GM21723 (cell line): ENCODE results near the gene WNK2.

Experiments used
- ATAC-seq: cut with Tn5 transposase; IDR thresholded peaks from one replicate; pipeline ENCODE4 v1.9.1; 2021; ENCODE audit warnings: mild to moderate bottlenecking, moderate library complexity; ENCODE audit not compliant: unreplicated experiment

WNK2 gene

DNA sequence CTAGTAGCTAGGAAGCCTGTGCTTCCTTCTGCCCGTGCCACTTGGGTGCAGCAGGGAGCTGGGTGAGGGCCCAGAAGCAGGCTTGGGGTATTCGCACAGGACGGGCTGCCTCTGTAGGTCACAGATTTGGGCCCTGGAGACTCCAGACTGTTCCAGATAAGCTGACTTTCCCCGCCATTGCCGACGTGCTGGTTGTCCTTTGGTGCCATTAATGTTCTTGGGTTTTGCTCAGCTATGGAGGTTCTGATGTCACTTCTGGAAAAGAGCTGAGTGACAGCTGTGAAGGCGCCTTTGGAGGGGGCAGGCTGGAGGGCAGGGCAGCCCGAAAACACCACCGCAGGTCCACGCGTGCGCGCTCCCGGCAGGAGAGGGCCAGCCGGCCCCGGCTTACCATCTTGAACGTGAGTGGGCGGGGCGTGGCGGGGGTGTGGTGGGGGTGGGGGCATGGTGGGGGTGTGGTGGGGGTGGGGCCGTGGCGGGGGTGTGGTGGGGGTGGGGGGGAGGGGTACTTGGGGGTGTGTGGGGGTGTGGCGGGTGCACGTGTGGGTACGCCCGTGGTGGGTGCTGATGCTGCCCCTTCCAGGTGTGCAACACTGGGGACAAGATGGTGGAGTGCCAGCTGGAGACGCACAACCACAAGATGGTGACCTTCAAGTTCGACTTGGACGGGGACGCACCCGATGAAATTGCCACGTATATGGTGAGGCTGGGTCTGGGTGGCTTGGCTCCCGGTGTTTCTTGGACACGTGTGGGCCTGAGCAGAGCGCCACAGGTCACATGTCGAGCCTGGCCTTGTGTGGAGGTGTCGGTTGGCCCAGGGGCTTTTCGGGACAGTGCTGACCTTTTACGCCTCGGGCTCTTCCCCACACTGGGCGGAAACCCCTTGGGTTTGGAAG is 79.6 kb downstream of the WNK2 start:
- no peak for ATAC-seq

DNA sequence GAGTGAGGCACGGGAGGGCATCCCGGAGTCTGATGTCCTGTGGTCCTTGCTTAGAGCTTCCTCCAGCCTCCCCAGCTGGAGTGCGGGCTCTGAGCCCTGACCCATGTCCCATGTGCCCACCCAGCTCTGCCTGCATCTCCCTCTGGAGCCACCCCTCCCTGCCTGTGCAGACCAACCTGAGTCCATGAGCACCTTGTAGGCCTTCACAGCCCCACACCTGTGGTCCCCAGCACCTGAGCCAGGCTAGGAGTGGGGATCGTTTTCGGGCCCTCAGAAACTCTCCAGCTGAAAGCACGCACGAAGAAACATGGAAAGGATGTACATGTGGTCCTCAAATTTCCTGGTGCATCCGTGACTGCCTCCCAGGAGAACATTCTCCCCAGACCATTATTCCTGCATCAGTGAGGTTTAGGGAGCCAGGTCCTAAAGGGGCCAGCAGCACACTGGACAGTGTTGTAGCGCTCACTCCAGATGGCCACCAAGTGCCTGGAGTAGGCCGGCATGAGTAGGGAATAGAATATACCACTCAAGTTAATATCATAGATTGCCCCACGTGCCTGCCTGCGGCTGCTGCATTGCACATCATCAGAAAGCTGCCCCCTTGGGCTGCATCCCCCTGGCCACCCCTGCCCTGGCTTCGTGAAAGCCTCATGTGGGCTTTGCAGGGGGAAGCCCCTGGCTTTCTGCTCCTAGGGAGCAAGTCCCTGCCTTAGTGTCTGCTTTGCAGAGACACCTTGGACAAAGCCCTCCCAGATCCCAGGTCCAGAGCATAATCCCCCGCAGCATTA is 80.6 kb downstream of the WNK2 start:
- no peak for ATAC-seq

DNA sequence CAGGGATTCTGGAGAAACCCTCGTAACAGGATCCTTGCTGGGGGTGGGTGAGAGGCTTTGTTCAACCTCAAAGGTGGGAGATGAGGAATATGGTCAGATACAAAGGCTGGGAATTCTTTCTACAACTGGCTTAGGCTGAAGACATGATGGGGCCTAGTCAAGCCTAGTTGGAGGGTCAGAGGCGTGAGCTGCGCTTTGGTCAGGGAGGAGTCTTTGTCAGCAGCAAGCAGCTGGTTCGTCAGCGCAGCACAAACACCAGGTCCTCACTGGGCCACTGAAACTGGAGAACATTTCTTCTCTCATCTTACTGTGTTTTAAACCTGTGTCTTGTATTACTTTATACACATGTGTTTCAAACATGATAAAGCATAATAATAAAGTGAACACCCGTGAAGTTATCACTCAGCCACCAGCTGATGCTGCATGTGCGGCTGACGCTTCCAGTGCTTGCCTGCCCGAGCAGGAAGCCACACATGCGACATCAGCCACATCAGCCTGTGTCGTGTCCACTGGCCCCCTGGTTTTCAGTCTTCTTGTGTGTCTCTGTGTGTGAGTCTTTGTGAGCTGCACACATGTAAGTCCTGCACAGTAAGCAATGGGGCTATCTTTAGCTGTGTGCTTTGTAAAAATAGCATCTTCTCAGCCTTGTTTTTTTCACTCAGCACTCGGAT is 81.5 kb downstream of the WNK2 start:
- no peak for ATAC-seq

GRCh38 chr9:93265972-93266371 is 82.0 kb downstream of the WNK2 start:
- no peak for ATAC-seq

DNA sequence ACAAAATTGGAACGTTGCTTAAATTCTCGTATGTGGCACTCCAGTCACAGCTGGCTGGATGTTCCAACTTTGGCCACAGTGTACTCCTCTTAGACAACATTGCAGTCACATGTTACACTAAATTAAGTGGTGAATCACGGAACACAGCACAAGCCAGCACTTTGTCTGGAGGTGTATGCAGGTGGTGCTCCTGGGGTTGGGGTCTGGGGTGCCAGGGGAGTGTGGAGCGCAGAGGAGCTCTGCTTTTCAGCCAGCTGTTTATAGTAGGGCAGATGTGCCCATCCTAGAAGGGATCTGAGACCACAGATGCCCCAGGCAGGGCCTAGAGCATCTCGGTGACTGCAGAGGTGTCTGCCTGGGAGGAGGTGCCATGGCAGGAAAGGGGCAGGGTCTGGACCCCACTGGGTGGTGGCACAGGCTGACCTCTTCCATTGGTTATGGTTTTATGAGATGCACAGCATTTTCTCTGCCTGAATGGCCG is 82.6 kb downstream of the WNK2 start:
- ATAC-seq = no peak

DNA sequence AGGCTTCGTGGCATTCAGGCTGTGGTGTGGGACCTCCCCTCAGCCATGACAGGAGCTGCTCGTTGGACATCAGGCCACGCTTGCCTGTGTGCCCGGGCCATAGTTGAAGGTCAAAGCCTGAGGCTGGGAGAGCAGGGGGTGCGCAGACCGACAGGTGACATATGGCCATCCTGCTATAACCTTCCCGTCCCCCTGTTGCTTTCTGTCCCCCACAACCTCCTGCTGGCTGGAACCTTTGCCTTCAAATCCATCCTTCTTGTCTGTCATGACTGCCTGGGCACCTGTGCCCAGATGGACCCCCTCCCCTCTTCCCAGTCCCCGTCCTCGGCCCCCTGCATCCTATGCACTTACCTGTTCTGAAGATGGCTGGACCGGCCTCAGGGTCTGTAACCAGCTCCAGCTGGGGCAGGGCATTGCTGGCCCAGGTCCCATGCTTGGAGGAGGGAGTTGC is 83.2 kb downstream of the WNK2 start:
- no peak for ATAC-seq

DNA sequence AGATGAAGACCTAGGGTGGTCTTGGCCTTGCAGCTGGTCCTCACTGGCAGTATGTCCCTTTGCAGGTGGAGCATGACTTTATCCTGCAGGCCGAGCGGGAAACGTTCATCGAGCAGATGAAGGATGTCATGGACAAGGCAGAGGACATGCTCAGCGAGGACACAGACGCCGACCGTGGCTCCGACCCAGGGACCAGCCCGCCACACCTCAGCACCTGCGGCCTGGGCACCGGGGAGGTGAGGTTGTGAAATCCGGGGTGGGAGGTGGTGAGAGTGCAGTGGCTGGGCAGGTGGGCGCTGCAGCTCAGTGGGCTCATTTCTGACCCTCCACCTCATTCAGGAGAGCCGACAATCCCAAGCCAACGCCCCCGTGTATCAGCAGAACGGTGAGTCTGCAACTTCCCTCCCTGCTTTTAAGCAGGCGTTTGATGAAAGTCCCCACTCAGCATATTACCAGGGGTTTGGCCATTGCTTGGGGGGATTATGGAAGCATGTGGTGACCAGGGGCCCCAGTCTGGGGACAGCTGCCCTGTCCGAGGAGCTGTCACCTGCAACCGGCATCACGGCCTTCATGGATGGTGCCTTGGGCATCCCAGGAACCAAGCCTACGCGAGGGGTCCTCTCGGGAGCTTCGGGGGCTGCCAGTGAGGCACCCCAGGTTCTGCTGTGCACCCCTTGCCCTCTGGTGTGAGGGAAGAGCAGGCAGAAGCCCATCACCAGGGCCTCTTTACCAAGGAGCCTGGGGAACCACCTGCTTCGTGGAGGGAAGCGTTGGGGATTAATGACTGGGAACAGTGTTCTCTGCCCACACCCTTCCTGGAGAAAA is 84.0 kb downstream of the WNK2 start:
- ATAC-seq = no peak

- no peak for ATAC-seq
Observed at GRCh38 chr9:93268551-93269314, 84.8 kb downstream of the WNK2 start.

- ATAC-seq = no peak
Observed at GRCh38 chr9:93270976-93271375, 87.0 kb downstream of the WNK2 start.

DNA sequence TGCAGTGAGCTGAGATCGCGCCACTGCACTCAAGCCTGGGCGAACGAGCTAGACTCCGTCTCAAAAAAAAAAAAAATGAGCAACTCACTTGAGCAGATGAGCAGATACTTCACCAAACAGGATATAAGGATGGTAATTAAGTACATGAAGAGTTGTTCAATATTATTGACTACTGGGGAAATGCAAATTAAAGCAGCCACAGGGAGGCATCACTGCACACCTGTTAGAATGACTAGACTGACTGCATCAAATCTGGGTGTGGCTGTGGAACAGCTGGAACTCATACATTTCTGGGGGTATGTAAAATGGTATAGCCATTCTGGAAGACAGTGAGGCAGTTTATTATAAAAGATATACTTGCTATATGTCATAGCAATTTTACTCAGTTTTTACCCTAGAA is 93.0 kb downstream of the WNK2 start:
- ATAC-seq = no peak

DNA sequence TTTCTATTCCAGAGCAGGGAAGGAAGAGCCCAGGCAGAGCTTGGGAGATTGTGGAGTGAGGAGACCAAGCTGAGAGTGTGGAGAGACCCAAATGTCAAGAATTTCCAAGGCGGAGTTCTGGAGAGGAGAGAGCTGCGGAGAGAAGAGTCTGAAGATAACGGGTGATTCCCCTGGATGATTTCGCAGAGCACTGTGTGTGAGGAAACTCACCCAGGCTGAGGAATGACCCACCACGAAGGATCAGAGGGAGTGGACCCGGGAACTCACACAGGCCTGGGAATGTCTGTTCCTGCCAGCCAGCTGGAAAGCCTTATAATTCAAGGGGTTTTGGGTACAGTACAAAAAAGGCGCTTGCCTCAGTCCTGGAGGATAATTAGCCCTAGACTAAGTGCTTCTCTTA is 94.2 kb downstream of the WNK2 start:
- ATAC-seq = no peak

DNA sequence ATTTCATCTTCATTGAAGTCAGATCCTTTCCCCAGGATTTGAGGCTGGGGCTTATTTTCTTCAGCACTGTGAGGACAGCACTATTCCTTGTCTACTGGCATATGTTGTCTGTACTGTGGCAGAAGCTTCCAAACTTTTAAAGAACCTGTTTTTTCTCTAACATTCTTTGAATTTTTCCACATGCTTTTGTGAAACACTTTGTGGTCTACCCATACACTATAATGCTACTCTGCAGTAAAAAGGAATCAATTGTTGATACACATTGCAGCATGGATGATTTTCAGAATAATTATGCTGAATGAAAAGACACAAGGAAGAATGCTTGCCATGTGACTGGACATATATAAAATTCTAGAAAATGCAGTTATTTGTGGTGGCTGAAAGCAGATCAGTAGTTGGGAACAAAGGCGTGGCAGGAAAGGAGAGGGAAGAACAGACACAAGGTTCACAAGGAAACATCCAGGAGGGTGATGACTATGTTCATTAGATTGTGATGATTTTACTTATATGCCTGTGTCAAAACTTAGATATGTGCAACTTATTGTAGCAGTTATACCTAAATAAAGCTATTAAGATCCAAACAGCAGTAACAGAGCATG is 96.8 kb downstream of the WNK2 start:
- ATAC-seq = no peak

DNA sequence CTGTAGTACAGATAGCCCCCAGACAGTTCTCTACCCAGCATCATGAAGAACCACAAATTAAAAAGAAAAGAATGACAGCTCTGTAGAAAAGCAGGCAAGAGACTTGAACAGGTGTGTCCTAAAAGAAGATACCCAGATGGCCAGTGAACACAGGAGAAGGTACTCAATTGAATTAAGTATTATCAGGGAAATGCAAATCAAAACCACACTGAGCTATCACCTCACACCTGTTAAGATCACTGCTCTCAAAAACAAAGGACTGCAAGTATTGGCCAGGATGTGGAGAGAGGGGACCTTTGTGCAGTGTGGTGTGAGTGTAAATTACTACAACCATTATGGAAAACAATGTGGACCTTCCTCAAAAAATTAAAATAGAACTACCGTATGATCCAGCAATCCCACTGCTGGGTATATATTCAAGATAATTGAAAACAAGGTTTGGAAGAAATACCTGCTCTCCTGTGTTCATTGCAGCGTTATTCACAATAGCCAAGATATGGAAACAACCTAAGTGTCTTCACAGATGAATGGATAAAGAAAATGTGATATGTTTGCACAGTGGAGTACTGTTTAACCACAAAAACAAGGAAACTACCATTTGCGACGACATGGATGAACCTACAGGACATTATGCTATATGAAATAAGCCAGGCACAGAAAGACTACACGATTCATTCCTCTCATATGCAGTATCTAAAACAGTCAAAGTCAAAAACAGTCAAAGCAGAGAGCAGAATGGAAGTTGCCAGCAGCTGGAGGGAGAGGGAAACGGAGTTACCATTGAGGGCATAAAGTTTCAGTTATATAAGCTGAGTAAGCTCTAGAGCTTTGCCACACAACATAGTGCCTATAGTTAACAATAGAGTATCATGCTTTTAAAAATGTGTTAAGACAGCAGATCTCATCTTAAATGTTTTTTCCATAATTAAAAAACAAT is 102.6 kb downstream of the WNK2 start:
- ATAC-seq = no peak

DNA sequence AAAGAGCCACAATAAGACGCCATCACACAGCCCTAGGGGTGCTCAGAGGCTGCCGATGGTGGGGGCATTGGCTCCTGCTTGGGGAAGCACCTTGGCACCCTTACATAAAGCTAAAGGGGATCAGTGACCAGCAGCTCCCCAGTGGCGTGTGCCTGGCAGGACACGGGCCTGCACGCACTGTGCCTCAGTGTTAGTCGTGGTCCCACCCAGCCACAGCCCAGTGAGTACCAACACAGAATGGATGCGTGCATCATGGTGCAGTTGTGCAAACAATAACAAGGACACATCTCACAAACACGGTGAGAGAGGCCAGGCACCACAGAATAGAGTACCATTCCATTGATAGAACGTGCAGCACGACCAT is 103.2 kb downstream of the WNK2 start:
- no peak for ATAC-seq

GRCh38 chr9:93287593-93287992 is 103.7 kb downstream of the WNK2 start:
- ATAC-seq = no peak

DNA sequence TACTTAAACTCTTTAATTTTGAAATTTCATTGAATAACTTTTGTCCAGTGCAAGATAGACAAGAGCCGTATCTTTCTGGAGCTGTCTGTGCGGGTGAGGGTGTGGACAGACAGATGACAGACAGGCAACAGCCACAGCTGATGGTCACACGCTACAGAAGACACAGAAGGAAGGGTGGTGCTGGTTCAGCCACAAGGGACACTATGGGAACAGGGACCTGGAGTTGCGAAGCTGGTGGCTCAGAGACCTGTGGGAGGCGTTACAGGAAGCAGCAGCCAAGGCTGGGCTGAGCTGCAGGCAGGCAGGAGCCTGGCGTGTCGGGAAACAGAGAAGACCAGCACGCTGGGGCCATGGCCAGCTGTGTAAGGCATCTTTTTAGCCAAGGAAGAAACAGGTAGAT is 104.4 kb downstream of the WNK2 start:
- no peak for ATAC-seq

GRCh38 chr9:93288891-93289883 is 105.2 kb downstream of the WNK2 start:
- no peak for ATAC-seq
